ENCODE results near the gene IL27RA.
"Not testable (repeated sequence)": the region's sequence is repeated elsewhere in the genome, so short reads cannot be mapped to it uniquely, and the experiment has no call there.

The IL27RA gene

GRCh38 chr19:14033946-14034345 lies 2.4 kb downstream of the IL27RA start:
- Histone ChIP-seq H3K4me3 (ENCODE audit: low read depth, low read length, poor library complexity, severe bottlenecking) (no peak overlapping the region), H3K9me2 (ENCODE audit: low read depth, low read length) (no peaks in the 10 kb centered on the region), H3K4me2 (ENCODE audit: low read length) (no peak overlapping the region), H3K4me1 (ENCODE audit: insufficient read depth, low read length, severe bottlenecking) (peaks cover 11% of the 10 kb centered on the region), H3K79me2 (ENCODE audit: insufficient read depth, low read length) (no peaks in the 10 kb centered on the region), H3F3A (ENCODE audit: insufficient read depth, low read length) (no peaks in the 10 kb centered on the region), H3K27ac (ENCODE audit: low read depth, low read length, poor library complexity, severe bottlenecking) (no peak overlapping the region), H3K27me3 (ENCODE audit: insufficient read depth, low read length) (peaks cover 5% of the 10 kb centered on the region; the same call in 1 of the 2 replicates), H4K20me1 (ENCODE audit: insufficient read depth, low read length) (no peaks in the 10 kb centered on the region), H3K36me3 (ENCODE audit: insufficient read depth, low read length) (no peaks in the 10 kb centered on the region), H2AFZ (ENCODE audit: low read length) (no peak overlapping the region), H3K9me3 (ENCODE audit: low read length) (no peaks in the 10 kb centered on the region), H3K9ac (ENCODE audit: low read length) (no peak overlapping the region)
- TF ChIP-seq CTCF (IDR thresholded peaks at IDR 0.05; ENCODE audit: low read length) (no peak), EZH2 (IDR thresholded peaks at IDR 0.05; ENCODE audit: borderline replicate concordance, low read length) (no peak)

- not testable (repeated sequence) for H3K27me3 ChIP-seq (ENCODE audit: insufficient read depth, low read length); H3K9ac ChIP-seq (ENCODE audit: low read length); H3K79me2 ChIP-seq (ENCODE audit: insufficient read depth, low read length); H3K36me3 ChIP-seq (ENCODE audit: insufficient read depth, low read length); H3K4me3 ChIP-seq (ENCODE audit: low read depth, low read length, poor library complexity, severe bottlenecking); H2AFZ ChIP-seq (ENCODE audit: low read length); H3K4me2 ChIP-seq (ENCODE audit: low read length); H4K20me1 ChIP-seq (ENCODE audit: insufficient read depth, low read length); H3K9me2 ChIP-seq (ENCODE audit: low read depth, low read length); H3K9me3 ChIP-seq (ENCODE audit: low read length); H3K27ac ChIP-seq (ENCODE audit: low read depth, low read length, poor library complexity, severe bottlenecking); H3F3A ChIP-seq (ENCODE audit: insufficient read depth, low read length)
- H3K4me1 ChIP-seq (ENCODE audit: insufficient read depth, low read length, severe bottlenecking), result peaks cover 11% of the 10 kb centered on the region
Measured at GRCh38 chr19:14035159-14035558, 3.6 kb downstream of the IL27RA start.

- H2AFZ ChIP-seq (ENCODE audit: low read length), result no peak overlapping the region
- no peaks in the 10 kb centered on the region for H3K36me3 ChIP-seq (ENCODE audit: insufficient read depth, low read length)
- H3K27me3 ChIP-seq (ENCODE audit: insufficient read depth, low read length), result 0 out of 2 replicates have a peak, but pooled peaks cover under 1% of the 10 kb centered on the region
- TF ChIP-seq CTCF (IDR thresholded peaks at IDR 0.05; ENCODE audit: low read length) (no peak), EZH2 (IDR thresholded peaks at IDR 0.05; ENCODE audit: borderline replicate concordance, low read length) (no peak)
- H3F3A ChIP-seq (ENCODE audit: insufficient read depth, low read length), result no peaks in the 10 kb centered on the region
- H3K27ac ChIP-seq (ENCODE audit: low read depth, low read length, poor library complexity, severe bottlenecking), result no peak overlapping the region
- H3K9me2 ChIP-seq (ENCODE audit: low read depth, low read length), result no peaks in the 10 kb centered on the region
- no peak overlapping the region for H3K4me3 ChIP-seq (ENCODE audit: low read depth, low read length, poor library complexity, severe bottlenecking)
- no peak overlapping the region for H3K9ac ChIP-seq (ENCODE audit: low read length)
- no peaks in the 10 kb centered on the region for H3K79me2 ChIP-seq (ENCODE audit: insufficient read depth, low read length)
- no peaks in the 10 kb centered on the region for H4K20me1 ChIP-seq (ENCODE audit: insufficient read depth, low read length)
- no peaks in the 10 kb centered on the region for H3K9me3 ChIP-seq (ENCODE audit: low read length)
- peaks cover 11% of the 10 kb centered on the region for H3K4me1 ChIP-seq (ENCODE audit: insufficient read depth, low read length, severe bottlenecking)
- H3K4me2 ChIP-seq (ENCODE audit: low read length), result no peak overlapping the region
Measured at GRCh38 chr19:14035706-14036105, 4.1 kb downstream of the IL27RA start.

GRCh38 chr19:14039181-14039580 lies 7.6 kb downstream of the IL27RA start:
- Histone ChIP-seq H3K27ac (ENCODE audit: low read depth, low read length, poor library complexity, severe bottlenecking) (no peak overlapping the region), H3K9ac (ENCODE audit: low read length) (no peak overlapping the region), H3K79me2 (ENCODE audit: insufficient read depth, low read length) (no peaks in the 10 kb centered on the region), H3K4me3 (ENCODE audit: low read depth, low read length, poor library complexity, severe bottlenecking) (no peak overlapping the region), H3K4me2 (ENCODE audit: low read length) (no peak overlapping the region), H3F3A (ENCODE audit: insufficient read depth, low read length) (no peaks in the 10 kb centered on the region), H3K9me2 (ENCODE audit: low read depth, low read length) (no peaks in the 10 kb centered on the region), H2AFZ (ENCODE audit: low read length) (no peak overlapping the region), H4K20me1 (ENCODE audit: insufficient read depth, low read length) (no peaks in the 10 kb centered on the region), H3K9me3 (ENCODE audit: low read length) (no peaks in the 10 kb centered on the region), H3K4me1 (ENCODE audit: insufficient read depth, low read length, severe bottlenecking) (peaks cover 8% of the 10 kb centered on the region), H3K36me3 (ENCODE audit: insufficient read depth, low read length) (no peaks in the 10 kb centered on the region), H3K27me3 (ENCODE audit: insufficient read depth, low read length) (no peaks in the 10 kb centered on the region)
- no peak for TF ChIP-seq EZH2 (IDR thresholded peaks at IDR 0.05; ENCODE audit: borderline replicate concordance, low read length)
- no peak for TF ChIP-seq CTCF (IDR thresholded peaks at IDR 0.05; ENCODE audit: low read length)
